Mucosa of descending colon (tissue), 3 donors: ENCODE data around the gene MRPL24. TPM values are rescaled to one million over a fixed set of nuclear protein-coding genes. Genes with fewer than 3 reads are reported as not detected.

Source experiments
- ATAC-seq: fragments of 200-7000 bp; cut with Tn5 transposase; one replicate; pipeline ENCODE4 v1.9.1; 2020; ENCODE audit warnings: mild to moderate bottlenecking, moderate library complexity
- DNase-seq, 3 donors: peaks; one replicate each; pipeline ENCODE4 v3.0.0-alpha.2; 2020
- H3K36me3 ChIP-seq: fragments of 200-600 bp; one replicate; pipeline ENCODE4 v1.8.0; 2021; ENCODE audit warnings: low read depth, mild to moderate bottlenecking
- H3K4me1 ChIP-seq: fragments of 200-600 bp; one replicate; pipeline ENCODE4 v1.8.0; 2021; ENCODE audit warnings: low read depth, mild to moderate bottlenecking
- H3K4me3 ChIP-seq: fragments of 200-600 bp; one replicate; pipeline ENCODE4 v1.8.0; 2021; ENCODE audit warnings: mild to moderate bottlenecking
- H3K9me3 ChIP-seq: fragments of 200-600 bp; one replicate; pipeline ENCODE4 v1.8.0; 2021; ENCODE audit warnings: mild to moderate bottlenecking
- CTCF ChIP-seq: fragments of 200-600 bp; IDR thresholded peaks from one replicate; pipeline ENCODE4 v1.8.0; 2022; ENCODE audit warnings: antibody characterized with exemption, mild to moderate bottlenecking
- intact Hi-C, 2 donors: fragments of 100-400 bp; cut with DNase I in 1 of 2; cut with micrococcal nuclease in 1 of 2; formaldehyde crosslinking; loops; one replicate each; pipeline versions ENCODE4 v1.11.0 to v1.11.1; 2022; cut with DNase I, micrococcal nuclease
- total RNA-seq, 3 donors: library from RNA; stranded (reverse); fragmentation: NEBNext Ultra II Directional in 2 of 3; extraction: Animal tissue kit (Norgen Biotek cat#: 25700) in 2 of 3; gene quantifications; one replicate each; pipeline versions ENCODE4 v1.2.1 to v1.2.4, GENCODE V29; 2021 to 2023
- donor health status: DM: no; HTN: no; CAD: no; lungs with moderate emphysema.
- donor health status: DM: no; HTN: no; CAD: no.
- donor health status: DM: no; HTN: yes; CAD: no.

The MRPL24 gene
- total RNA-seq, 3 donors from 2014 or later = 50.1 to 61.7 (median 57.6) TPM

- no peak for TF ChIP-seq CTCF
- ATAC-seq = no peak
- intact Hi-C loops = no loop called here
- no peaks in the 10 kb centered on the region for H3K9me3 ChIP-seq
- DNase-seq = no peak
- H3K36me3 ChIP-seq = peaks cover 7% of the 10 kb centered on the region
- H3K4me1 ChIP-seq = peaks cover 48% of the 10 kb centered on the region
- H3K4me3 ChIP-seq = no peak overlapping the region
These were observed 7.1 kb upstream of the MRPL24 start for GRCh38 chr1:156747742-156748669.

DNA sequence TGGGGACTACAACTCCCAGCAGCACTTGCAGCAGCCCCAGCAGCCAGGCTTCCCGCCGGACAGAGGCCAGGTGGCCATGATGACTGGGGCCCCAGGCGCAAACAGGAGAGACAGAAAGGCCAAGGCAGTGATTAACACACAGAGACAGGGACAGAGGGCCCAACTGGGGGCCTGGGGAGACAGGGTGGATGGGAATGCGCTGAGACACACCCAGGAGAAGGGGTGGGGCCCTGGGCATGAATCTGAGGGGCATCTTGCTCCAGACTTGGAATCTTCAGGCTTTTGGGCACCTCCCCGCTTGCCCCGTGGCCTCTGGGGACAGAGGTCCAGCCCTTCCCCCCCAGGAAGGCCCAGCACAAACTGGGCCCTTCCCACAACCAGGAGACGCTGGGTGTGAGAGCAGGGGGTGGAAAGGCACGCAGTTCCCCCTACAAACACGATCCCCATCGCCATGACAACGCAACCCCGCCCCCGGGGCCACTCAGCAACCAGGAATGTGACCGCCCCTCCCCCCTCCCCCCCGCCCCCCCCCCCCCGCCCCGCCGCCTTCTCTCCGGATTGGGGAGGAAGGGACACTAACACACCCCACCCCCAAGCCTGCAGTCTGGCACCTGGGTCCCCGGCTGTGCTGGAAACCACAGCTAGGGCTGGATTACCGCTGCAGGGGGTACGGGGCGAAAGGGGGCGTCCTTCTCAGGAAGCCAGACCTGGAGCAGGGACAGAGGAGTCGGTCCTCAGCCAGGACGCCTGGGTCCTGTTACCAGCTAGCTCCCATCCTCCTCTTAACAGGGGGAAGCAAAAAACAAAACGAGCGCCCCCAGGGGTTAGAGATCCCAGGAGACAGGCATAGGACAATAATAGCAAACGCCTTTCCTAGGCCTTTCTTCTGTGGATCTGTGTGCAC, 6.1 kb upstream of the MRPL24 start:
- Histone ChIP-seq H3K9me3 (no peaks in the 10 kb centered on the region), H3K4me3 (no peak overlapping the region), H3K36me3 (peaks cover 7% of the 10 kb centered on the region), H3K4me1 (peaks cover 41% of the 10 kb centered on the region)
- TF ChIP-seq CTCF = no peak
- ATAC-seq (peak; percentile 48), DNase-seq (peak; percentile 88 to 94 (median 90))
- intact Hi-C loops = no loop called here

- Histone ChIP-seq H3K4me3 (no peak overlapping the region), H3K4me1 (peaks cover 45% of the 10 kb centered on the region), H3K36me3 (peaks cover 7% of the 10 kb centered on the region), H3K9me3 (no peaks in the 10 kb centered on the region)
- DNase-seq = no peak
- no peak for TF ChIP-seq CTCF
- no peak for ATAC-seq
- intact Hi-C loops = no loop called here
These were observed 5.5 kb upstream of the MRPL24 start for GRCh38 chr1:156746406-156746727.

- DNase-seq (no peak), ATAC-seq (no peak)
- peaks cover 46% of the 10 kb centered on the region for H3K4me1 ChIP-seq
- peaks cover 7% of the 10 kb centered on the region for H3K36me3 ChIP-seq
- no peaks in the 10 kb centered on the region for H3K9me3 ChIP-seq
- H3K4me3 ChIP-seq = no peak overlapping the region
- TF ChIP-seq CTCF = no peak
- intact Hi-C loops = no loop called here
These were observed 5.0 kb upstream of the MRPL24 start for GRCh38 chr1:156745881-156746280.

DNA sequence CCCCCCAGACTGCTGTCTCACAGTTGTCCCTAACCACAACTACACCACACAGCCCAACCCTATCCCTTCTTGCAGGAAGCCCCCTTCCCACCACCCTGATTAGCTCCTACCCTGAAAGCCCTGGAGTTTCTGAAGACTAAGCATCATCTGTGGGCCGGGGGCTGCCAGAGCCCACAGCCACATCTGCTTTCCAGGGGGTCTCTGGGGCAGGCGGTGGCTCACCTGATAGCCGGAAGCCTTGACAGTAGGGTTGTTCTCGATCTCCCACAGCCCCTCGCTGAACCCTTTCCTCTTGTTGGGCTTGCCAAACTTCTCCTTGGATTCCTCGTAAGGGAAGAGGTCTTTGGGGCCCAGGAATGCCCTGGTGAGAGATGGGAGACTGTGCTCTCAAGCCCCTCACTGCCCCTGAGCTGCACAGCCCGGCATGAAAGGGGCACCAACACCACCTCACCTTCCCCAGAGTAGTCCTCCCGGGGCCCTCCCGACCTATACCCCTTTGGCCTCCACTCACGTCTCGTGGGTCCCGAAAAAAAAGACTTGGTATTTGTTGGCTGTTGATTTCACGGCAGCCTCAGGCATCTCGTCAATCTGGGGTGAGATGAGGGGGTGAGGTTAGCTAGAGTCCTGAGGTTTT, 4.0 kb upstream of the MRPL24 start:
- DNase-seq (peak in 1 of 3 donors; percentile 40), ATAC-seq (no peak)
- no peak overlapping the region for H3K4me3 ChIP-seq
- H3K4me1 ChIP-seq = peaks cover 45% of the 10 kb centered on the region
- no peak for TF ChIP-seq CTCF
- H3K9me3 ChIP-seq = no peaks in the 10 kb centered on the region
- intact Hi-C loops = no loop called here
- peaks cover 7% of the 10 kb centered on the region for H3K36me3 ChIP-seq
